Gastroesophageal sphincter (tissue), 4 donors: ENCODE results near the gene SIPA1L3. TPM values are rescaled to one million over a fixed set of nuclear protein-coding genes. Genes with fewer than 3 reads are reported as not detected.

ENCODE experiments used
- ATAC-seq: fragments of 150-250 bp; one replicate; pipeline ENCODE4 v1.9.1; 2016; ENCODE audit warnings: mild to moderate bottlenecking, moderate library complexity
- H3K27ac ChIP-seq, 4 donors: fragments of 200-600 bp; sonication (generic) in 3 of 4; 1 replicate in 3 of 4; 2 replicates in 1 of 4; pipeline ENCODE4 v1.5.1; 2016 to 2019
- H3K27me3 ChIP-seq: fragments of 200-600 bp; sonication (generic); one replicate; pipeline ENCODE4 v1.5.1; 2019
- H3K36me3 ChIP-seq, 2 donors: fragments of 200-600 bp; sonication (generic); one replicate each; pipeline ENCODE4 v1.5.1; 2019; ENCODE audit warnings: control low read depth in 1 of 2
- H3K4me1 ChIP-seq, 3 donors: fragments of 200-600 bp; sonication (generic); 1 replicate in 2 of 3; 2 replicates in 1 of 3; pipeline ENCODE4 v1.5.1; 2016 to 2019; ENCODE audit warnings: control low read depth in 2 of 3
- H3K4me3 ChIP-seq, 2 donors: fragments of 200-600 bp; sonication (generic); one replicate each; pipeline ENCODE4 v1.5.1; 2019; ENCODE audit warnings: mild to moderate bottlenecking in 1 of 2, moderate library complexity in 1 of 2
- H3K9me3 ChIP-seq, 3 donors: fragments of 200-600 bp; sonication (generic); one replicate each; pipeline ENCODE4 v1.5.1; 2017 to 2019; ENCODE audit warnings: control low read depth in 2 of 3
- CTCF ChIP-seq, 4 experiments: fragments of 200-600 bp in 2 of 4; fragments of 450-650 bp in 2 of 4; sonication (generic) in 1 of 4; IDR thresholded peaks; one replicate each; pipeline ENCODE4 v1.5.1; 2017 to 2019; ENCODE audit warnings: antibody characterized with exemption in 4 of 4, mild to moderate bottlenecking in 2 of 4, moderate library complexity in 2 of 4
- EP300 ChIP-seq: sonication (generic); formaldehyde crosslinking; IDR thresholded peaks from one replicate; pipeline ENCODE4 v1.6.1; 2017; ENCODE audit warnings: antibody characterized with exemption, mild to moderate bottlenecking
- POLR2A ChIP-seq, 2 donors: fragments of 450-650 bp; IDR thresholded peaks; one replicate each; pipeline ENCODE4 v1.6.1; 2017; ENCODE audit warnings: antibody characterized with exemption in 2 of 2, mild to moderate bottlenecking in 2 of 2, moderate library complexity in 1 of 2
- POLR2AphosphoS5 ChIP-seq: sonication (generic); formaldehyde crosslinking; IDR thresholded peaks from one replicate; pipeline ENCODE4 v1.6.1; 2017; ENCODE audit warnings: antibody characterized with exemption
- WGBS, 2 donors: methylation state at CpG; one replicate each; pipeline ENCODE4 v1.1.5; 2018; ENCODE audit warnings: low coverage in 1 of 2; 5-methylcytosine and 5-hydroxymethylcytosine counted together
- total RNA-seq, 4 donors: library from RNA; depleted of rRNA; stranded (reverse); fragments of >200 nt; gene quantifications; one replicate each; pipeline ENCODE4 v1.1.0, GENCODE V29; 2016

The SIPA1L3 gene
- total RNA-seq, 4 donors from 2014 or later, result 5.9 to 20.2 (median 11.8) TPM

- Histone ChIP-seq H3K4me1 (no peaks in the 10 kb centered on the region), H3K27ac (no peak overlapping the region), H3K27me3 (no peaks in the 10 kb centered on the region), H3K9me3 (peaks cover 0 to 30% (median 0%) of the 10 kb centered on the region in 3 donors), H3K4me3 (no peak overlapping the region), H3K36me3 (peaks cover 0 to 6% of the 10 kb centered on the region in 2 donors)
- no peak for TF ChIP-seq POLR2AphosphoS5
- TF ChIP-seq CTCF (IDR thresholded peaks at IDR 0.05), result no peak
- no peak for TF ChIP-seq POLR2A (IDR thresholded peaks at IDR 0.05)
- no peak for TF ChIP-seq EP300
- no peak for ATAC-seq
- 100% methylated on average over 1 of the region's 2 CpGs; no CpG with 5 or more reads in 1 of the 2 donors for WGBS, 2 donors
Measured at GRCh38 chr19:37973666-37974065, 66.7 kb downstream of the SIPA1L3 start.

GRCh38 chr19:37975071-37975470 lies 68.1 kb downstream of the SIPA1L3 start:
- Histone ChIP-seq H3K4me3 (no peak overlapping the region), H3K27ac (no peak overlapping the region), H3K27me3 (no peaks in the 10 kb centered on the region), H3K4me1 (peaks cover 0 to under 1% (median 0%) of the 10 kb centered on the region in 3 donors), H3K36me3 (peaks cover 0 to 6% of the 10 kb centered on the region in 2 donors), H3K9me3 (peaks cover 0 to 27% (median 0%) of the 10 kb centered on the region in 3 donors)
- ATAC-seq, result no peak
- TF ChIP-seq POLR2A (IDR thresholded peaks at IDR 0.05) (no peak), CTCF (IDR thresholded peaks at IDR 0.05) (no peak), EP300 (no peak)
- 92 to 93% methylated on average over 5 to 8 of the region's 13 CpGs for WGBS, 2 donors

GRCh38 chr19:37975596-37976515 lies 68.8 kb downstream of the SIPA1L3 start:
- WGBS, 2 donors, result 96 to 100% methylated on average over 4 to 14 of the region's 16 CpGs
- no peak for ATAC-seq

GRCh38 chr19:37977391-37977790 lies 70.4 kb downstream of the SIPA1L3 start:
- no peak overlapping the region for H3K4me3 ChIP-seq
- H3K4me1 ChIP-seq, result peaks cover 0 to 12% (median 0%) of the 10 kb centered on the region in 3 donors
- H3K27ac ChIP-seq, result no peak overlapping the region
- no peaks in the 10 kb centered on the region for H3K36me3 ChIP-seq
- peaks cover 0 to 6% (median 0%) of the 10 kb centered on the region in 3 donors for H3K9me3 ChIP-seq
- no peak for TF ChIP-seq CTCF (IDR thresholded peaks at IDR 0.05)
- TF ChIP-seq POLR2AphosphoS5, result no peak
- TF ChIP-seq EP300, result no peak
- TF ChIP-seq POLR2A (IDR thresholded peaks at IDR 0.05), result no peak
- no peaks in the 10 kb centered on the region for H3K27me3 ChIP-seq
- no peak for ATAC-seq
- 93% methylated on average over 3 of the region's 5 CpGs; no CpG with 5 or more reads in 1 of the 2 donors for WGBS, 2 donors

More at GRCh38 chr19:37975596-37976515, 68.8 kb downstream of the SIPA1L3 start:
- no peak for TF ChIP-seq POLR2AphosphoS5
- no peak for TF ChIP-seq POLR2A (IDR thresholded peaks at IDR 0.05)
- TF ChIP-seq EP300, result no peak
- TF ChIP-seq CTCF (IDR thresholded peaks at IDR 0.05), result no peak
- H3K36me3 ChIP-seq, result peaks cover 0 to under 1% of the 10 kb centered on the region in 2 donors
- no peak overlapping the region for H3K4me3 ChIP-seq
- no peaks in the 10 kb centered on the region for H3K27me3 ChIP-seq
- peaks cover 0 to 9% (median 0%) of the 10 kb centered on the region in 3 donors for H3K4me1 ChIP-seq
- H3K27ac ChIP-seq, result no peak overlapping the region
- H3K9me3 ChIP-seq, result peaks cover 0 to 19% (median 0%) of the 10 kb centered on the region in 3 donors
